ENCODE results near the gene CFAP410. TPM values are rescaled to one million over a fixed set of nuclear protein-coding genes. Genes with fewer than 3 reads are reported as not detected.

CFAP410 gene
- total and polyA plus RNA-seq, 2 donors (not counting 3 experiments of a cell fraction or from before 2014, with no cell fraction given), result 7.2 to 12.2 TPM

GRCh38 chr21:44326272-44326647, 12.9 kb downstream of the CFAP410 start:
- intact Hi-C loops (cut with micrococcal nuclease) (no loop called here), dilution Hi-C loops (cut with MboI; ENCODE audit: extremely low pct_ligation_motif_present, low sequenced_read_pairs) (no loop called here)
- no TSS peak for BruUV-seq (replicated peaks)
- Histone ChIP-seq H3K36me3 (ENCODE audit: control insufficient read depth in 2 of 2, extremely low read depth in 1 of 2, insufficient read depth in 2 of 2, low read length in 2 of 2) (peaks cover 5 to 30% of the 10 kb centered on the region in 2 experiments), H3K27ac (ENCODE audit: insufficient read depth, low read depth, low read length) (no peak overlapping the region), H4K20me1 (replicated peaks; ENCODE audit: control insufficient read depth, extremely low read depth, insufficient read depth, low read length) (no peaks in the 10 kb centered on the region), H3K9ac (replicated peaks; ENCODE audit: extremely low read depth, insufficient read depth, low read length) (no peak overlapping the region), H3K9me3 (replicated peaks; ENCODE audit: control insufficient read depth, insufficient read depth, low read length) (no peaks in the 10 kb centered on the region), H3K4me3 (replicated peaks in 1 of 3; ENCODE audit: insufficient read depth in 1 of 3, low read depth in 1 of 3, low read length in 3 of 3) (no peak overlapping the region), H3K4me1 (ENCODE audit: control insufficient read depth, extremely low read depth, insufficient read depth, low read length) (no peaks in the 10 kb centered on the region), H3K27me3 (ENCODE audit: control insufficient read depth in 2 of 2, insufficient read depth in 2 of 2, low read length in 2 of 2) (no peaks in the 10 kb centered on the region), H3K9me1 (replicated peaks; ENCODE audit: control insufficient read depth, extremely low read depth, insufficient read depth, low read length) (no peaks in the 10 kb centered on the region), H3K79me2 (ENCODE audit: control insufficient read depth, insufficient read depth, low read length) (no peaks in the 10 kb centered on the region), H2AFZ (ENCODE audit: low read depth, low read length) (no peak overlapping the region), H3K4me2 (ENCODE audit: insufficient read depth, low read length) (no peak overlapping the region)
- TF ChIP-seq FOS (IDR thresholded peaks at IDR 0.05; ENCODE audit: borderline replicate concordance, insufficient read depth, low read length) (no peak), GATA2 (IDR thresholded peaks at IDR 0.05; ENCODE audit: insufficient read depth, insufficient read length, low read depth, low read length) (no peak), MYC (IDR thresholded peaks at IDR 0.05; ENCODE audit: low read depth, low read length) (no peak), CTCF (IDR thresholded peaks at IDR 0.05; ENCODE audit: extremely low read depth in 1 of 2, insufficient read depth in 1 of 2, low read depth in 1 of 2, low read length in 2 of 2) (no peak)
- CTCF ChIA-PET, result no interaction called here
- POLR2A ChIA-PET, result no interaction called here
- no peak for DNase-seq (ENCODE audit: low read depth, low spot score)
- FAIRE-seq, result no peak

- intact Hi-C loops (cut with micrococcal nuclease), result no loop called here
- BruUV-seq (replicated peaks), result no TSS peak
These were observed 13.6 kb downstream of the CFAP410 start for GRCh38 chr21:44325386-44326271.

More at GRCh38 chr21:44325386-44326271, 13.6 kb downstream of the CFAP410 start:
- Histone ChIP-seq H3K79me2 (ENCODE audit: control insufficient read depth, insufficient read depth, low read length) (no peaks in the 10 kb centered on the region), H3K9me1 (replicated peaks; ENCODE audit: control insufficient read depth, extremely low read depth, insufficient read depth, low read length) (no peaks in the 10 kb centered on the region), H3K9me3 (replicated peaks; ENCODE audit: control insufficient read depth, insufficient read depth, low read length) (no peaks in the 10 kb centered on the region), H3K36me3 (ENCODE audit: control insufficient read depth in 2 of 2, extremely low read depth in 1 of 2, insufficient read depth in 2 of 2, low read length in 2 of 2) (peaks cover 5 to 33% of the 10 kb centered on the region in 2 experiments), H3K4me2 (ENCODE audit: insufficient read depth, low read length) (no peak overlapping the region), H3K4me1 (ENCODE audit: control insufficient read depth, extremely low read depth, insufficient read depth, low read length) (no peaks in the 10 kb centered on the region), H3K9ac (replicated peaks; ENCODE audit: extremely low read depth, insufficient read depth, low read length) (no peak overlapping the region), H4K20me1 (replicated peaks; ENCODE audit: control insufficient read depth, extremely low read depth, insufficient read depth, low read length) (no peaks in the 10 kb centered on the region), H3K4me3 (replicated peaks in 1 of 3; ENCODE audit: insufficient read depth in 1 of 3, low read depth in 1 of 3, low read length in 3 of 3) (no peak overlapping the region), H2AFZ (ENCODE audit: low read depth, low read length) (no peak overlapping the region), H3K27me3 (ENCODE audit: control insufficient read depth in 2 of 2, insufficient read depth in 2 of 2, low read length in 2 of 2) (no peaks in the 10 kb centered on the region), H3K27ac (ENCODE audit: insufficient read depth, low read depth, low read length) (no peak overlapping the region)
- CTCF ChIA-PET, result no interaction called here
- POLR2A ChIA-PET, result no interaction called here
- DNase-seq (ENCODE audit: low read depth, low spot score) (no peak), FAIRE-seq (no peak)
- TF ChIP-seq MAX (IDR thresholded peaks at IDR 0.05; ENCODE audit: insufficient read depth, insufficient read length), result no peak
- no peak for TF ChIP-seq GATA2 (IDR thresholded peaks at IDR 0.05; ENCODE audit: insufficient read depth, insufficient read length, low read depth, low read length)
- no peak for TF ChIP-seq POLR2AphosphoS5 (IDR thresholded peaks at IDR 0.05; ENCODE audit: insufficient read depth, low read depth, low read length)
- TF ChIP-seq POLR2A (IDR thresholded peaks at IDR 0.05; ENCODE audit: low read depth, low read length), result no peak
- TF ChIP-seq FOS (IDR thresholded peaks at IDR 0.05; ENCODE audit: borderline replicate concordance, insufficient read depth, low read length), result no peak
- TF ChIP-seq JUN (IDR thresholded peaks at IDR 0.05; ENCODE audit: borderline replicate concordance, insufficient read depth, insufficient read length, low read depth), result no peak
- TF ChIP-seq MYC (IDR thresholded peaks at IDR 0.05; ENCODE audit: low read depth, low read length), result no peak
- no peak for TF ChIP-seq EZH2 (IDR thresholded peaks at IDR 0.05; ENCODE audit: borderline replicate concordance, low read depth, low read length, severe bottlenecking)
- dilution Hi-C loops (cut with MboI; ENCODE audit: extremely low pct_ligation_motif_present, low sequenced_read_pairs), result no loop called here

Data from endothelial cell of umbilical vein (primary cell).